ENCODE measurements around the gene TBC1D9. TPM values are rescaled to one million over a fixed set of nuclear protein-coding genes. Genes with fewer than 3 reads are reported as not detected.

TBC1D9 gene
- polyA plus RNA-seq, 1 of the 3 experiments (the other 2 are of a cell fraction), result 13.5 TPM

DNA sequence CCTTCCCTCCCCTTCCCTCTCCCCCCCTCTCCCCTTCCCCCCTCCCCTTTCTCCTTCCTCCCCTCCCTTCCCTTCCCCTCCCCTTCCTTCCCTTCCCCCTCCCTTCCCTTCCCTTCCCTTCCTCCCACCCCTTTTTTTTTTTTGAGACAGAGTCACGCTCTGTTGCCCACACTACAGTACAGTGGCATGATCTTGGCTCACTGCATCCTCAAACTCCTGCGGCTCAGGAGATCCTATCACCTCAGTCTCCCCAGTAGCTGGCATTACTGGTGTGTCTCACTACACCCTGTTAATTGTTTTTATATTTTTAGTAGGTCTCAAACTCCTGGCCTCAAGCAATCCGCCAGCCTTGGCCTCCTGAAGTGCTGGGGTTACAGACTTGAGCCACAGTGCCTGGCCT lies 66.6 kb downstream of the TBC1D9 start:
- Histone ChIP-seq H3F3A (replicated peaks; ENCODE audit: insufficient read depth) (no peaks in the 10 kb centered on the region), H3K9me2 (no peaks in the 10 kb centered on the region), H3K4me1 (ENCODE audit: control insufficient read depth in 1 of 2, insufficient read depth in 2 of 2, low read depth in 1 of 2, low read length in 1 of 2) (peaks cover 9 to 22% of the 10 kb centered on the region in 2 experiments; a peak in 3 of 4 replicates), H3K9me3 (no peaks in the 10 kb centered on the region), H3K27me3 (ENCODE audit: insufficient read depth) (no peaks in the 10 kb centered on the region), H3K79me2 (ENCODE audit: insufficient read depth) (no peaks in the 10 kb centered on the region; the same call in 1 of the 2 replicates), H3K36me3 (replicated peaks in 1 of 2; ENCODE audit: control insufficient read depth in 1 of 2, insufficient read depth in 2 of 2, low read length in 1 of 2) (peaks cover 7 to 11% of the 10 kb centered on the region in 2 experiments), H2AFZ (ENCODE audit: low read depth) (no peak overlapping the region), H3K4me3 (ENCODE audit: low read depth in 2 of 2, low read length in 1 of 2) (no peak overlapping the region), H4K20me1 (ENCODE audit: insufficient read depth) (no peaks in the 10 kb centered on the region), H3K27ac (ENCODE audit: low read depth in 2 of 2, low read length in 1 of 2) (peak overlapping the region in 1 of 2 experiments; percentile 81; a peak in 2 of 4 replicates), H3K9ac (no peak overlapping the region), H3K4me2 (no peak overlapping the region)
- CTCF ChIA-PET, result no interaction called here
- TF ChIP-seq RXRA (IDR thresholded peaks at IDR 0.05; ENCODE audit: borderline replicate concordance, low read depth) (no peak), MEF2A (IDR thresholded peaks at IDR 0.05; ENCODE audit: borderline replicate concordance, low read depth) (no peak), FOSL2 (IDR thresholded peaks at IDR 0.05; ENCODE audit: borderline replicate concordance, low read depth) (no peak), EZH2phosphoT487 (IDR thresholded peaks at IDR 0.05; ENCODE audit: borderline replicate concordance, low read depth) (no peak), TAF1 (IDR thresholded peaks at IDR 0.05; ENCODE audit: borderline replicate concordance, low read depth, low read length) (no peak), TEAD4 (IDR thresholded peaks at IDR 0.05; ENCODE audit: borderline replicate concordance, insufficient read depth) (no peak)
- TF ChIP-seq, protein P1, sequence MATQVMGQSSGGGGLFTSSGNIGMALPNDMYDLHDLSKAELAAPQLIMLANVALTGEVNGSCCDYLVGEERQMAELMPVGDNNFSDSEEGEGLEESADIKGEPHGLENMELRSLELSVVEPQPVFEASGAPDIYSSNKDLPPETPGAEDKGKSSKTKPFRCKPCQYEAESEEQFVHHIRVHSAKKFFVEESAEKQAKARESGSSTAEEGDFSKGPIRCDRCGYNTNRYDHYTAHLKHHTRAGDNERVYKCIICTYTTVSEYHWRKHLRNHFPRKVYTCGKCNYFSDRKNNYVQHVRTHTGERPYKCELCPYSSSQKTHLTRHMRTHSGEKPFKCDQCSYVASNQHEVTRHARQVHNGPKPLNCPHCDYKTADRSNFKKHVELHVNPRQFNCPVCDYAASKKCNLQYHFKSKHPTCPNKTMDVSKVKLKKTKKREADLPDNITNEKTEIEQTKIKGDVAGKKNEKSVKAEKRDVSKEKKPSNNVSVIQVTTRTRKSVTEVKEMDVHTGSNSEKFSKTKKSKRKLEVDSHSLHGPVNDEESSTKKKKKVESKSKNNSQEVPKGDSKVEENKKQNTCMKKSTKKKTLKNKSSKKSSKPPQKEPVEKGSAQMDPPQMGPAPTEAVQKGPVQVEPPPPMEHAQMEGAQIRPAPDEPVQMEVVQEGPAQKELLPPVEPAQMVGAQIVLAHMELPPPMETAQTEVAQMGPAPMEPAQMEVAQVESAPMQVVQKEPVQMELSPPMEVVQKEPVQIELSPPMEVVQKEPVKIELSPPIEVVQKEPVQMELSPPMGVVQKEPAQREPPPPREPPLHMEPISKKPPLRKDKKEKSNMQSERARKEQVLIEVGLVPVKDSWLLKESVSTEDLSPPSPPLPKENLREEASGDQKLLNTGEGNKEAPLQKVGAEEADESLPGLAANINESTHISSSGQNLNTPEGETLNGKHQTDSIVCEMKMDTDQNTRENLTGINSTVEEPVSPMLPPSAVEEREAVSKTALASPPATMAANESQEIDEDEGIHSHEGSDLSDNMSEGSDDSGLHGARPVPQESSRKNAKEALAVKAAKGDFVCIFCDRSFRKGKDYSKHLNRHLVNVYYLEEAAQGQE (IDR thresholded peaks at IDR 0.05; ENCODE audit: low read depth, low read length), result no peak
- TF ChIP-seq, protein P2, sequence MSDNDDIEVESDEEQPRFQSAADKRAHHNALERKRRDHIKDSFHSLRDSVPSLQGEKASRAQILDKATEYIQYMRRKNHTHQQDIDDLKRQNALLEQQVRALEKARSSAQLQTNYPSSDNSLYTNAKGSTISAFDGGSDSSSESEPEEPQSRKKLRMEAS (IDR thresholded peaks at IDR 0.05; ENCODE audit: low read depth), result no peak
- TF ChIP-seq, protein P3, sequence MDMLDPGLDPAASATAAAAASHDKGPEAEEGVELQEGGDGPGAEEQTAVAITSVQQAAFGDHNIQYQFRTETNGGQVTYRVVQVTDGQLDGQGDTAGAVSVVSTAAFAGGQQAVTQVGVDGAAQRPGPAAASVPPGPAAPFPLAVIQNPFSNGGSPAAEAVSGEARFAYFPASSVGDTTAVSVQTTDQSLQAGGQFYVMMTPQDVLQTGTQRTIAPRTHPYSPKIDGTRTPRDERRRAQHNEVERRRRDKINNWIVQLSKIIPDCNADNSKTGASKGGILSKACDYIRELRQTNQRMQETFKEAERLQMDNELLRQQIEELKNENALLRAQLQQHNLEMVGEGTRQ (IDR thresholded peaks at IDR 0.05; ENCODE audit: borderline replicate concordance, low read depth, low read length), result no peak
- DNase-seq, result no peak
- WGBS (ENCODE audit: low lambda C conversion rate), result 86% methylated on average over 3 of the region's 3 CpGs
- POLR2A ChIA-PET, result no interaction called here

Measured in SK-N-SH (cell line).